Liver (tissue), 3 donors: ENCODE results near the gene OR7G1.

Experiments
- FOXA1 ChIP-seq: IDR thresholded peaks from 2 replicates; pipeline ENCODE4 v1.6.1; 2016; ENCODE audit warnings: antibody characterized with exemption
- GABPA ChIP-seq, 2 donors: IDR thresholded peaks in 1 of 2; conservative IDR thresholded peaks in 1 of 2; 2 replicates each; pipeline ENCODE4 v1.6.1; 2016; ENCODE audit warnings: antibody characterized with exemption in 2 of 2, mild to moderate bottlenecking in 1 of 2, moderate library complexity in 1 of 2
- JUND ChIP-seq, 2 donors: IDR thresholded peaks; 2 replicates each; pipeline ENCODE4 v1.6.1; 2016; ENCODE audit warnings: antibody characterized with exemption in 2 of 2
- NR2F2 ChIP-seq: IDR thresholded peaks from 2 replicates; pipeline ENCODE4 v1.6.1; 2016; ENCODE audit warnings: antibody characterized with exemption
- RAD21 ChIP-seq, 2 donors: IDR thresholded peaks; 2 replicates each; pipeline ENCODE4 v1.6.1; 2016; ENCODE audit warnings: antibody characterized with exemption in 2 of 2, mild to moderate bottlenecking in 2 of 2
- RXRA ChIP-seq, 2 donors: IDR thresholded peaks; 2 replicates each; pipeline ENCODE4 v1.6.1; 2017 to 2018; ENCODE audit warnings: antibody characterized with exemption in 2 of 2, mild to moderate bottlenecking in 1 of 2
- TAF1 ChIP-seq: conservative IDR thresholded peaks from 2 replicates; pipeline ENCODE4 v1.6.1; 2016; ENCODE audit warnings: antibody characterized with exemption, mild to moderate bottlenecking
- YY1 ChIP-seq: IDR thresholded peaks from 2 replicates; pipeline ENCODE4 v1.6.1; 2016; ENCODE audit warnings: antibody characterized with exemption, mild to moderate bottlenecking
- TF ChIP-seq, protein P1 (sequence below): fragments of 150-350 bp; IDR thresholded peaks from 2 replicates; pipeline ENCODE4 v1.5.1; 2017; ENCODE audit warnings: improper control_type of control experiment, low read depth, low read length; ENCODE audit not compliant: missing input control
- TF ChIP-seq, protein P2 (sequence below): IDR thresholded peaks from 2 replicates; pipeline ENCODE4 v1.6.1; 2016; ENCODE audit warnings: antibody characterized with exemption
- TF ChIP-seq, protein P3 (sequence below): IDR thresholded peaks from 2 replicates; pipeline ENCODE4 v1.6.1; 2016; ENCODE audit warnings: antibody characterized with exemption
- TF ChIP-seq, protein P4 (sequence below): IDR thresholded peaks from 2 replicates; pipeline ENCODE4 v1.6.1; 2016; ENCODE audit warnings: antibody characterized with exemption
- TF ChIP-seq, protein P5 (sequence below): IDR thresholded peaks from 2 replicates; pipeline ENCODE4 v1.6.1; 2016; ENCODE audit warnings: antibody characterized with exemption, mild to moderate bottlenecking
- donor health status: healthy.
- donor health status: healthy.

DNA sequence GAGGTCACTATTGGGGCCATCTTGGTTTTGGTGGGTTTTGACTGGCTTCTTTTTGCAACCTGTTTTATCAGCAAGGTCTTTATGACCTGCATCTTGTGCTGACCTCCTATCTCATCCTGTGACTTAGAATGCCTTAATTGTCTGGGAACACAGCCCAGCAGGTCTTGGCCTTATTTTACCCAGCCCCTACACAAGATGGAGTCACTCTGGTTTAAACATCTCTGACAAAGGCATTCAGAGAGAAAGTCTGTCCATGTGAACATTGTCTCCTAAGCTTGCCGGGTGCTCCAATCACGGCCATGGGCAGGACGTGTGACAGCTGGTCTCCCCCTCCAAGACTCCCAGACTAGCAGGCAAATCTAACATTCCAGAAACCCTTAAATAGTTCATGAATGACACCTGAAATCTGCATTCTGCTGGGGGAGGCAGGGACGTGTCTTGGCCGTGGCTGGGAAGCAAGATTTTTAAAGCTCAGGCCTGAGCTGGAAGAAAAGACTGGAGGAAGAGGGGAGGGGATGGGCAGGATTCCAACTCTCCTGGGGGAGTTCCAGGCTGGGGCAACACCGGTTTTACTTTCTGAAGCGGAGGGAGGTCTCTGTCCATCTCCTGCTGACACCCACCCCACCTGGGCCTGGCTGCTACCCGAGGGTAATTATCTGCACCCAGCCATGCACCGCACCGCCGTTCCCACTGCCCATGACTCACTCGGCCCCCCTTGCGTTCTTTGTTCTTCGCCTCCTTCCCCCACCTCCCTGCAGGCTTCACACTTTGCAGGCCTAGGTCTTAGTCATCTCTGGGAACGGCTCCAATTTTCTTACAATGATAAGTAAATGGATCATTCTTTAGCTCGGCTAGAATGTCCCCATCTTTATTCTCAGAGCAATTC, 40.3 kb downstream of the OR7G1 start:
- TF ChIP-seq TAF1 (no peak), RXRA (IDR thresholded peaks at IDR 0.05) (no peak), YY1 (no peak), GABPA (IDR thresholded peaks at IDR 0.05 in 1 of 2, conservative IDR thresholded peaks at IDR 0.05 in 1 of 2) (no peak), NR2F2 (no peak), JUND (IDR thresholded peaks at IDR 0.05) (peak; percentile 50 to 54), RAD21 (IDR thresholded peaks at IDR 0.05) (no peak), FOXA1 (no peak)
- TF ChIP-seq, protein P1, sequence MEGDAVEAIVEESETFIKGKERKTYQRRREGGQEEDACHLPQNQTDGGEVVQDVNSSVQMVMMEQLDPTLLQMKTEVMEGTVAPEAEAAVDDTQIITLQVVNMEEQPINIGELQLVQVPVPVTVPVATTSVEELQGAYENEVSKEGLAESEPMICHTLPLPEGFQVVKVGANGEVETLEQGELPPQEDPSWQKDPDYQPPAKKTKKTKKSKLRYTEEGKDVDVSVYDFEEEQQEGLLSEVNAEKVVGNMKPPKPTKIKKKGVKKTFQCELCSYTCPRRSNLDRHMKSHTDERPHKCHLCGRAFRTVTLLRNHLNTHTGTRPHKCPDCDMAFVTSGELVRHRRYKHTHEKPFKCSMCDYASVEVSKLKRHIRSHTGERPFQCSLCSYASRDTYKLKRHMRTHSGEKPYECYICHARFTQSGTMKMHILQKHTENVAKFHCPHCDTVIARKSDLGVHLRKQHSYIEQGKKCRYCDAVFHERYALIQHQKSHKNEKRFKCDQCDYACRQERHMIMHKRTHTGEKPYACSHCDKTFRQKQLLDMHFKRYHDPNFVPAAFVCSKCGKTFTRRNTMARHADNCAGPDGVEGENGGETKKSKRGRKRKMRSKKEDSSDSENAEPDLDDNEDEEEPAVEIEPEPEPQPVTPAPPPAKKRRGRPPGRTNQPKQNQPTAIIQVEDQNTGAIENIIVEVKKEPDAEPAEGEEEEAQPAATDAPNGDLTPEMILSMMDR = no peak
- TF ChIP-seq, protein P2, sequence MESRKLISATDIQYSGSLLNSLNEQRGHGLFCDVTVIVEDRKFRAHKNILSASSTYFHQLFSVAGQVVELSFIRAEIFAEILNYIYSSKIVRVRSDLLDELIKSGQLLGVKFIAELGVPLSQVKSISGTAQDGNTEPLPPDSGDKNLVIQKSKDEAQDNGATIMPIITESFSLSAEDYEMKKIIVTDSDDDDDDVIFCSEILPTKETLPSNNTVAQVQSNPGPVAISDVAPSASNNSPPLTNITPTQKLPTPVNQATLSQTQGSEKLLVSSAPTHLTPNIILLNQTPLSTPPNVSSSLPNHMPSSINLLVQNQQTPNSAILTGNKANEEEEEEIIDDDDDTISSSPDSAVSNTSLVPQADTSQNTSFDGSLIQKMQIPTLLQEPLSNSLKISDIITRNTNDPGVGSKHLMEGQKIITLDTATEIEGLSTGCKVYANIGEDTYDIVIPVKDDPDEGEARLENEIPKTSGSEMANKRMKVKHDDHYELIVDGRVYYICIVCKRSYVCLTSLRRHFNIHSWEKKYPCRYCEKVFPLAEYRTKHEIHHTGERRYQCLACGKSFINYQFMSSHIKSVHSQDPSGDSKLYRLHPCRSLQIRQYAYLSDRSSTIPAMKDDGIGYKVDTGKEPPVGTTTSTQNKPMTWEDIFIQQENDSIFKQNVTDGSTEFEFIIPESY = no peak
- TF ChIP-seq, protein P3, sequence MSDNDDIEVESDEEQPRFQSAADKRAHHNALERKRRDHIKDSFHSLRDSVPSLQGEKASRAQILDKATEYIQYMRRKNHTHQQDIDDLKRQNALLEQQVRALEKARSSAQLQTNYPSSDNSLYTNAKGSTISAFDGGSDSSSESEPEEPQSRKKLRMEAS = no peak
- TF ChIP-seq, protein P4, sequence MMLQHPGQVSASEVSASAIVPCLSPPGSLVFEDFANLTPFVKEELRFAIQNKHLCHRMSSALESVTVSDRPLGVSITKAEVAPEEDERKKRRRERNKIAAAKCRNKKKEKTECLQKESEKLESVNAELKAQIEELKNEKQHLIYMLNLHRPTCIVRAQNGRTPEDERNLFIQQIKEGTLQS = no peak
- TF ChIP-seq, protein P5, sequence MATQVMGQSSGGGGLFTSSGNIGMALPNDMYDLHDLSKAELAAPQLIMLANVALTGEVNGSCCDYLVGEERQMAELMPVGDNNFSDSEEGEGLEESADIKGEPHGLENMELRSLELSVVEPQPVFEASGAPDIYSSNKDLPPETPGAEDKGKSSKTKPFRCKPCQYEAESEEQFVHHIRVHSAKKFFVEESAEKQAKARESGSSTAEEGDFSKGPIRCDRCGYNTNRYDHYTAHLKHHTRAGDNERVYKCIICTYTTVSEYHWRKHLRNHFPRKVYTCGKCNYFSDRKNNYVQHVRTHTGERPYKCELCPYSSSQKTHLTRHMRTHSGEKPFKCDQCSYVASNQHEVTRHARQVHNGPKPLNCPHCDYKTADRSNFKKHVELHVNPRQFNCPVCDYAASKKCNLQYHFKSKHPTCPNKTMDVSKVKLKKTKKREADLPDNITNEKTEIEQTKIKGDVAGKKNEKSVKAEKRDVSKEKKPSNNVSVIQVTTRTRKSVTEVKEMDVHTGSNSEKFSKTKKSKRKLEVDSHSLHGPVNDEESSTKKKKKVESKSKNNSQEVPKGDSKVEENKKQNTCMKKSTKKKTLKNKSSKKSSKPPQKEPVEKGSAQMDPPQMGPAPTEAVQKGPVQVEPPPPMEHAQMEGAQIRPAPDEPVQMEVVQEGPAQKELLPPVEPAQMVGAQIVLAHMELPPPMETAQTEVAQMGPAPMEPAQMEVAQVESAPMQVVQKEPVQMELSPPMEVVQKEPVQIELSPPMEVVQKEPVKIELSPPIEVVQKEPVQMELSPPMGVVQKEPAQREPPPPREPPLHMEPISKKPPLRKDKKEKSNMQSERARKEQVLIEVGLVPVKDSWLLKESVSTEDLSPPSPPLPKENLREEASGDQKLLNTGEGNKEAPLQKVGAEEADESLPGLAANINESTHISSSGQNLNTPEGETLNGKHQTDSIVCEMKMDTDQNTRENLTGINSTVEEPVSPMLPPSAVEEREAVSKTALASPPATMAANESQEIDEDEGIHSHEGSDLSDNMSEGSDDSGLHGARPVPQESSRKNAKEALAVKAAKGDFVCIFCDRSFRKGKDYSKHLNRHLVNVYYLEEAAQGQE = no peak
